B cell (primary cell): ENCODE data around the gene MAP4K4. TPM values are rescaled to one million over a fixed set of nuclear protein-coding genes. Genes with fewer than 3 reads are reported as not detected.

Experiments
- ATAC-seq: fragments of 200-7000 bp; cut with Tn5 transposase; one replicate; pipeline ENCODE4 v1.10.0; 2021; ENCODE audit warnings: low read depth, mild to moderate bottlenecking, moderate number of reproducible peaks, moderate library complexity
- CTCF ChIA-PET: fragments of 350-600 bp; sonication (Branson Sonifier 250); formaldehyde crosslinking; loops from one replicate; lab custom pipeline; 2021; ENCODE audit warnings: antibody characterized with exemption, inconsistent platforms; lab: Charles Lee
- POLR2A ChIA-PET: fragments of 350-600 bp; sonication (Branson Sonifier 250); formaldehyde crosslinking; loops from one replicate; lab custom pipeline; 2021; ENCODE audit warnings: antibody characterized with exemption; lab: Charles Lee
- DNase-seq: peaks from one replicate; pipeline ENCODE4 v3.0.0; 2013
- H2AFZ ChIP-seq: 2 replicates; pipeline ENCODE4 v1.6.1; 2012; ENCODE audit warnings: mild to moderate bottlenecking, low read depth, low read length; ENCODE audit not compliant: insufficient read depth, poor library complexity, severe bottlenecking
- H3K27ac ChIP-seq, 2 donors: 1 replicate in 1 of 2; 2 replicates in 1 of 2; pipeline ENCODE4 v1.5.1; 2012 to 2013; ENCODE audit warnings: low read length in 2 of 2, mild to moderate bottlenecking in 2 of 2, moderate library complexity in 1 of 2
- H3K27me3 ChIP-seq, 4 experiments: fragments of 200-600 bp in 1 of 4; sonication (generic) in 1 of 4; replicated peaks in 1 of 4; 1 replicate in 2 of 4; 2 replicates in 2 of 4; pipeline versions ENCODE4 v1.6.1 to v1.7.0; 2013 to 2016; ENCODE audit warnings: low read length in 3 of 4, mild to moderate bottlenecking in 2 of 4, mixed read lengths in 1 of 4, moderate library complexity in 1 of 4; ENCODE audit not compliant: insufficient read depth in 4 of 4, control insufficient read depth in 3 of 4; ENCODE audit errors: control extremely low read depth in 1 of 4
- H3K36me3 ChIP-seq, 2 experiments: replicated peaks in 1 of 2; 1 replicate in 1 of 2; 2 replicates in 1 of 2; pipeline versions ENCODE4 v1.6.1 to v1.7.1; 2013; ENCODE audit warnings: low read length in 1 of 2; ENCODE audit not compliant: insufficient read depth in 2 of 2, control insufficient read depth in 1 of 2; ENCODE audit errors: control extremely low read depth in 1 of 2, extremely low read depth in 1 of 2
- H3K4me1 ChIP-seq, 2 donors: fragments of 200-600 bp in 1 of 2; sonication (generic) in 1 of 2; 1 replicate in 1 of 2; 2 replicates in 1 of 2; pipeline versions ENCODE4 v1.5.1 to v1.6.1; 2013 to 2017; ENCODE audit warnings: low read length in 2 of 2; ENCODE audit not compliant: control insufficient read depth in 2 of 2, insufficient read depth in 2 of 2
- H3K4me2 ChIP-seq: replicated peaks from 2 replicates; pipeline ENCODE3; 2012; ENCODE audit warnings: mild to moderate bottlenecking, low read depth, low read length; ENCODE audit not compliant: poor library complexity, severe bottlenecking
- H3K4me3 ChIP-seq, 5 experiments: fragments of 200-600 bp in 1 of 5; sonication (generic) in 1 of 5; 1 replicate in 3 of 5; 2 replicates in 2 of 5; pipeline versions ENCODE4 v1.5.1 to v1.7.0; 2011 to 2016; ENCODE audit warnings: low read length in 4 of 5, mild to moderate bottlenecking in 4 of 5, low read depth in 2 of 5, control low read depth in 1 of 5, moderate library complexity in 1 of 5; ENCODE audit not compliant: insufficient read depth in 1 of 5; ENCODE audit errors: control extremely low read depth in 1 of 5, extremely low read depth in 1 of 5
- H3K79me2 ChIP-seq: fragments of 200-600 bp; sonication (generic); one replicate; pipeline ENCODE4 v1.6.0; 2016; ENCODE audit warnings: low read length; ENCODE audit not compliant: control insufficient read depth, insufficient read depth
- H3K9ac ChIP-seq: fragments of 200-600 bp; sonication (generic); 2 replicates; pipeline ENCODE4 v1.6.1; 2017; ENCODE audit warnings: mild to moderate bottlenecking, low read length, moderate library complexity
- H3K9me3 ChIP-seq, 3 donors: one replicate each; pipeline versions ENCODE4 v1.6.1 to v1.7.1; 2013; ENCODE audit warnings: low read length in 2 of 3; ENCODE audit not compliant: control insufficient read depth in 2 of 3, insufficient read depth in 1 of 3; ENCODE audit errors: control extremely low read depth in 1 of 3
- H4K20me1 ChIP-seq: 2 replicates; pipeline ENCODE4 v1.6.0; 2012; ENCODE audit warnings: mild to moderate bottlenecking, low read length; ENCODE audit not compliant: insufficient read depth, control insufficient read depth, poor library complexity, severe bottlenecking
- H3K27ac Mint-ChIP-seq: one replicate; pipeline ENCODE4 v1.8.0; 2021; ENCODE audit warnings: mixed read lengths
- H3K27me3 Mint-ChIP-seq: one replicate; pipeline ENCODE4 v1.8.0; 2021; ENCODE audit warnings: mixed read lengths
- H3K4me1 Mint-ChIP-seq: one replicate; pipeline ENCODE4 v1.8.0; 2021; ENCODE audit warnings: mixed read lengths
- H3K4me3 Mint-ChIP-seq: one replicate; pipeline ENCODE4 v1.8.0; 2021; ENCODE audit warnings: mixed read lengths
- H3K9me3 Mint-ChIP-seq: one replicate; pipeline ENCODE4 v1.8.0; 2022; ENCODE audit warnings: mixed read lengths; ENCODE audit not compliant: insufficient read depth
- EZH2 ChIP-seq: IDR thresholded peaks from 2 replicates; pipeline ENCODE4 v1.6.1; 2012; ENCODE audit warnings: borderline replicate concordance, low read depth, mild to moderate bottlenecking, moderate library complexity, low read length; ENCODE audit not compliant: insufficient read depth, poor library complexity, severe bottlenecking
- WGBS: methylation state at CpG from one replicate; pipeline ENCODE4 v1.1.5; 2013; ENCODE audit warnings: missing lambda C conversion rate; ENCODE audit not compliant: insufficient coverage; 5-methylcytosine and 5-hydroxymethylcytosine counted together
- intact Hi-C: fragments of 100-400 bp; cut with micrococcal nuclease; formaldehyde crosslinking; loops from one replicate; pipeline ENCODE4 v1.10.0; 2022
- polyA plus RNA-seq: library from polyadenylated mRNA; depleted of rRNA; stranded (reverse); fragments of >200 nt; gene quantifications from 2 replicates; pipeline ENCODE4 v1.2.3, GENCODE V29; 2012
- total RNA-seq, 2 donors: library from RNA; stranded (reverse); fragments of 120-200 nt in 1 of 2; gene quantifications; 1 replicate in 1 of 2; 2 replicates in 1 of 2; pipeline versions ENCODE4 v1.2.3 to v1.2.4, GENCODE V29; 2013 to 2022
- TF ChIP-seq, protein P1 (sequence below): fragments of 200-600 bp; IDR thresholded peaks from one replicate; pipeline ENCODE4 v1.8.0; 2022; ENCODE audit warnings: antibody characterized with exemption, mild to moderate bottlenecking

Gene MAP4K4
- total and polyA plus RNA-seq, 2 donors (not counting 1 experiment from before 2014, with no cell fraction given): 54.8 to 280 TPM

DNA sequence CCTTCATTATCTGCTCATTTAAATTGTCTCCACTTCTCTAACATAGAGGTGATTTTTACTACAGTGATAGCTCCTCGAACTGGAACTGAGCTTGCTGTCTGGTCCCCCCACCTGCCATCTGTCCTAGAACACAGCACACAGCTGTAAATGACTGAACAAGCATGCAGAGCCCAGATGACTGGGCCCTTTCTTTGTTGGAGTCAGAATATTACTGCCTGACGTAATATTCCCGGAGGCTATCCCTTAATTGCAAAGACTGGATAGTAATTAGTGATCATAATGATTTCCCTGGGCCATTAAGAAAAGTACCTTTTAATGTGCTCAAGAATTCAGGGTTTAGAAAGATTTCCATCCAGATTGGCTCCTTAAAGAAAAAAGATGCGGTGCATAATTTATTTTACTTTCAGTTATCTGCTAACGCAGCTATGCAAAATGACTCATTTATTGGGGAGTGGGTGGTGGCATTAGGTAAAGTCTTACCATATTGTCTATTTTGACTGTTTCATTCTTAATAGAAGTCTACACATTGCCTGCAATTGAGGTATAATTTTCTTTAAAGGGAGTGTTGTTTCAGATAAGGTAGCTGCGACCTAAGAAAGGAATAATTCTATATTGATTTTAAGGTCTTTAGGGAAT lies 84.4 kb downstream of the MAP4K4 start:
- ATAC-seq: peak; percentile 25
- H4K20me1 ChIP-seq: peaks cover 99% of the 10 kb centered on the region
- ChIA-PET CTCF (interaction anchor here (0.8 to 1.7 kb wide), 2 partner anchors 11 kb away, joined by 3 to 6 read pairs; no protein-coding TSS in a partner anchor), POLR2A (interaction anchor here (1.5 kb wide), 1 partner anchor 12 kb away, joined by 3 read pairs; no protein-coding TSS in a partner anchor)
- peaks cover 74 to 79% of the 10 kb centered on the region in 2 donors for H3K4me1 ChIP-seq
- intact Hi-C loops: loop anchor here (1.0 to 5.0 kb wide), 3 partner anchors 15 to 40 kb away; no protein-coding TSS in a partner anchor
- Mint-ChIP-seq H3K9me3 (no peaks in the 10 kb centered on the region), H3K27ac (peak overlapping the region; percentile 83), H3K27me3 (no peaks in the 10 kb centered on the region), H3K4me1 (peaks cover 88% of the 10 kb centered on the region), H3K4me3 (peak overlapping the region; percentile 76)
- peak overlapping the region; percentile 36 to 64 for H3K27ac ChIP-seq
- WGBS: 53% methylated on average over 3 of the region's 6 CpGs
- H2AFZ ChIP-seq: no peak overlapping the region
- no peaks in the 10 kb centered on the region for H3K27me3 ChIP-seq
- H3K9me3 ChIP-seq: no peaks in the 10 kb centered on the region
- H3K4me3 ChIP-seq: no peak overlapping the region
- TF ChIP-seq EZH2: no peak
- TF ChIP-seq, protein P1, sequence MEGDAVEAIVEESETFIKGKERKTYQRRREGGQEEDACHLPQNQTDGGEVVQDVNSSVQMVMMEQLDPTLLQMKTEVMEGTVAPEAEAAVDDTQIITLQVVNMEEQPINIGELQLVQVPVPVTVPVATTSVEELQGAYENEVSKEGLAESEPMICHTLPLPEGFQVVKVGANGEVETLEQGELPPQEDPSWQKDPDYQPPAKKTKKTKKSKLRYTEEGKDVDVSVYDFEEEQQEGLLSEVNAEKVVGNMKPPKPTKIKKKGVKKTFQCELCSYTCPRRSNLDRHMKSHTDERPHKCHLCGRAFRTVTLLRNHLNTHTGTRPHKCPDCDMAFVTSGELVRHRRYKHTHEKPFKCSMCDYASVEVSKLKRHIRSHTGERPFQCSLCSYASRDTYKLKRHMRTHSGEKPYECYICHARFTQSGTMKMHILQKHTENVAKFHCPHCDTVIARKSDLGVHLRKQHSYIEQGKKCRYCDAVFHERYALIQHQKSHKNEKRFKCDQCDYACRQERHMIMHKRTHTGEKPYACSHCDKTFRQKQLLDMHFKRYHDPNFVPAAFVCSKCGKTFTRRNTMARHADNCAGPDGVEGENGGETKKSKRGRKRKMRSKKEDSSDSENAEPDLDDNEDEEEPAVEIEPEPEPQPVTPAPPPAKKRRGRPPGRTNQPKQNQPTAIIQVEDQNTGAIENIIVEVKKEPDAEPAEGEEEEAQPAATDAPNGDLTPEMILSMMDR: no peak
- peak overlapping the region; percentile 45 for H3K4me2 ChIP-seq
- H3K79me2 ChIP-seq: peaks cover 100% of the 10 kb centered on the region
- H3K36me3 ChIP-seq: no peaks in the 10 kb centered on the region
- no peak overlapping the region for H3K9ac ChIP-seq
- DNase-seq: no peak

DNA sequence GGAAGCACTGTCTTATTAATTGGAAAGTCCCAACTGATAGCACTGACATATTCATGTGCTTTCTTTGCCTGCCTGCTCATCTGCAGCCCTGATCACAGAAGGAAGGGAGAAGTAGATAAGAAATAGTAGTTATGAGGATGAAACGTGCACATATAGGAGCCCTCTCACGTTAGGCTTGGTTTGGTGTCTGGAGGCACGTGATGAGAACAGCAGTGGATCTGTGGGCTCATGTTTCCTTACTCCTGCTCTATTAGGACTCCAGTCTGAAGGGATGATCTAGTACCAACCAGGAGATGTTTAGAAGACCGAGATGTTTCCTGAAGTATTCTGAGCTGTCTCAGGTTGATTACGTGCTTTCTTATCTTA lies 84.9 kb downstream of the MAP4K4 start:
- ATAC-seq (no peak), DNase-seq (no peak)
- Mint-ChIP-seq H3K4me3 (peak overlapping the region; percentile 76), H3K9me3 (no peaks in the 10 kb centered on the region), H3K4me1 (peaks cover 88% of the 10 kb centered on the region), H3K27me3 (no peaks in the 10 kb centered on the region), H3K27ac (peak overlapping the region; percentile 26)
- Histone ChIP-seq H3K4me2 (peak overlapping the region; percentile 45), H3K4me1 (peaks cover 74% of the 10 kb centered on the region in 2 donors), H3K9me3 (no peaks in the 10 kb centered on the region), H3K27me3 (no peaks in the 10 kb centered on the region), H3K4me3 (no peak overlapping the region), H3K27ac (peak overlapping the region in 1 of 2 donors; percentile 20), H4K20me1 (peaks cover 99% of the 10 kb centered on the region), H3K36me3 (no peaks in the 10 kb centered on the region), H2AFZ (no peak overlapping the region), H3K79me2 (peaks cover 100% of the 10 kb centered on the region), H3K9ac (no peak overlapping the region)
- ChIA-PET CTCF (interaction anchor here (0.8 to 1.9 kb wide), 5 partner anchors 10 to 72 kb away, joined by 3 to 6 read pairs (median 3); no protein-coding TSS in a partner anchor), POLR2A (interaction anchor here (1.5 kb wide), 1 partner anchor 11 kb away, joined by 3 read pairs; no protein-coding TSS in a partner anchor)
- intact Hi-C loops: loop anchor here (5.0 kb wide), 1 partner anchor 40 kb away; no protein-coding TSS in a partner anchor
- TF ChIP-seq EZH2: no peak
- TF ChIP-seq, protein P1: no peak
- 73% methylated on average over 3 of the region's 5 CpGs for WGBS
